DMS 273 (cell line): ENCODE results near the gene PDXDC1.
"Not testable (repeated sequence)": the region's sequence is repeated elsewhere in the genome, so short reads cannot be mapped to it uniquely, and the experiment has no call there.

Experiments used
- DNase-seq: peaks from one replicate; lab custom pipeline; 2025; ENCODE audit not compliant: unreplicated experiment; lab: John Stamatoyannopoulos, UW

Gene PDXDC1

GRCh38 chr16:15154650-15155562 is 180.1 kb downstream of the PDXDC1 start:
- DNase-seq: peak; percentile 96

- DNase-seq: not testable (repeated sequence)
These were observed 182.8 kb downstream of the PDXDC1 start for GRCh38 chr16:15157644-15158043.

GRCh38 chr16:15159671-15160070 is 184.8 kb downstream of the PDXDC1 start:
- DNase-seq: not testable (repeated sequence)

GRCh38 chr16:15160571-15160970 is 185.7 kb downstream of the PDXDC1 start:
- not testable (repeated sequence) for DNase-seq

- not testable (repeated sequence) for DNase-seq
These were observed 188.2 kb downstream of the PDXDC1 start for GRCh38 chr16:15163055-15163454.

- not testable (repeated sequence) for DNase-seq
These were observed 191.4 kb downstream of the PDXDC1 start for GRCh38 chr16:15166177-15166576.

GRCh38 chr16:15168303-15168702 is 193.5 kb downstream of the PDXDC1 start:
- not testable (repeated sequence) for DNase-seq

- DNase-seq: not testable (repeated sequence)
These were observed 194.3 kb downstream of the PDXDC1 start for GRCh38 chr16:15168953-15169652.

GRCh38 chr16:15179909-15180308 is 205.1 kb downstream of the PDXDC1 start:
- not testable (repeated sequence) for DNase-seq

GRCh38 chr16:15180946-15181345 is 206.1 kb downstream of the PDXDC1 start:
- not testable (repeated sequence) for DNase-seq

- not testable (repeated sequence) for DNase-seq
These were observed 209.2 kb downstream of the PDXDC1 start for GRCh38 chr16:15184000-15184399.
